ENCODE data around the gene HECTD4. TPM values are rescaled to one million over a fixed set of nuclear protein-coding genes. Genes with fewer than 3 reads are reported as not detected.

HECTD4 gene
- total RNA-seq, 1 donor from 2014 or later, result 47.9 TPM

- Mint-ChIP-seq H3K27me3 (ENCODE audit: unreplicated experiment) (no peaks in the 10 kb centered on the region), H3K36me3 (ENCODE audit: low read depth, unreplicated experiment) (peaks cover 9% of the 10 kb centered on the region), H3K4me1 (ENCODE audit: unreplicated experiment) (no peaks in the 10 kb centered on the region), H3K4me3 (ENCODE audit: unreplicated experiment) (no peak overlapping the region), H3K27ac (ENCODE audit: unreplicated experiment) (no peak overlapping the region), H3K9me3 (ENCODE audit: unreplicated experiment) (no peaks in the 10 kb centered on the region)
- DNase-seq (ENCODE audit: low spot score), result no peak
- no peak for TF ChIP-seq CTCF (IDR thresholded peaks at IDR 0.05; ENCODE audit: unreplicated experiment)
Measured at GRCh38 chr12:112314981-112315380, 67.2 kb downstream of the HECTD4 start.

- no peak for TF ChIP-seq CTCF (IDR thresholded peaks at IDR 0.05; ENCODE audit: unreplicated experiment)
- DNase-seq (ENCODE audit: low spot score), result no peak
- Mint-ChIP-seq H3K4me1 (ENCODE audit: unreplicated experiment) (no peaks in the 10 kb centered on the region), H3K4me3 (ENCODE audit: unreplicated experiment) (no peak overlapping the region), H3K36me3 (ENCODE audit: low read depth, unreplicated experiment) (peaks cover 8% of the 10 kb centered on the region), H3K27ac (ENCODE audit: unreplicated experiment) (no peak overlapping the region), H3K27me3 (ENCODE audit: unreplicated experiment) (no peaks in the 10 kb centered on the region), H3K9me3 (ENCODE audit: unreplicated experiment) (no peaks in the 10 kb centered on the region)
Measured at GRCh38 chr12:112309797-112310196, 72.4 kb downstream of the HECTD4 start.

- no peaks in the 10 kb centered on the region for H3K4me1 Mint-ChIP-seq (ENCODE audit: unreplicated experiment)
- no peaks in the 10 kb centered on the region for H3K9me3 Mint-ChIP-seq (ENCODE audit: unreplicated experiment)
- DNase-seq (ENCODE audit: low spot score), result no peak
- no peak overlapping the region for H3K4me3 Mint-ChIP-seq (ENCODE audit: unreplicated experiment)
- H3K36me3 Mint-ChIP-seq (ENCODE audit: low read depth, unreplicated experiment), result peaks cover 8% of the 10 kb centered on the region
- TF ChIP-seq CTCF (IDR thresholded peaks at IDR 0.05; ENCODE audit: unreplicated experiment), result no peak
- H3K27me3 Mint-ChIP-seq (ENCODE audit: unreplicated experiment), result no peaks in the 10 kb centered on the region
- no peak overlapping the region for H3K27ac Mint-ChIP-seq (ENCODE audit: unreplicated experiment)
Measured at GRCh38 chr12:112308652-112309051, 73.6 kb downstream of the HECTD4 start.

- Mint-ChIP-seq H3K4me3 (ENCODE audit: unreplicated experiment) (no peak overlapping the region), H3K27ac (ENCODE audit: unreplicated experiment) (no peak overlapping the region), H3K27me3 (ENCODE audit: unreplicated experiment) (no peaks in the 10 kb centered on the region), H3K9me3 (ENCODE audit: unreplicated experiment) (no peaks in the 10 kb centered on the region), H3K4me1 (ENCODE audit: unreplicated experiment) (peaks cover 2% of the 10 kb centered on the region), H3K36me3 (ENCODE audit: low read depth, unreplicated experiment) (peaks cover 11% of the 10 kb centered on the region)
- DNase-seq (ENCODE audit: low spot score), result no peak
- no peak for TF ChIP-seq CTCF (IDR thresholded peaks at IDR 0.05; ENCODE audit: unreplicated experiment)
Measured at GRCh38 chr12:112308161-112308560, 74.1 kb downstream of the HECTD4 start.

GRCh38 chr12:112307317-112308011 lies 74.8 kb downstream of the HECTD4 start:
- no peaks in the 10 kb centered on the region for H3K9me3 Mint-ChIP-seq (ENCODE audit: unreplicated experiment)
- no peak overlapping the region for H3K4me3 Mint-ChIP-seq (ENCODE audit: unreplicated experiment)
- peaks cover 12% of the 10 kb centered on the region for H3K36me3 Mint-ChIP-seq (ENCODE audit: low read depth, unreplicated experiment)

More at GRCh38 chr12:112307317-112308011, 74.8 kb downstream of the HECTD4 start:
- Mint-ChIP-seq H3K27ac (ENCODE audit: unreplicated experiment) (no peak overlapping the region), H3K27me3 (ENCODE audit: unreplicated experiment) (no peaks in the 10 kb centered on the region), H3K4me1 (ENCODE audit: unreplicated experiment) (peaks cover 7% of the 10 kb centered on the region)
- DNase-seq (ENCODE audit: low spot score), result no peak
- no peak for TF ChIP-seq CTCF (IDR thresholded peaks at IDR 0.05; ENCODE audit: unreplicated experiment)
